IMR-90 (cell line): Measurements from ENCODE around the gene HOXA7. TPM values are rescaled to one million over a fixed set of nuclear protein-coding genes. Genes with fewer than 3 reads are reported as not detected.

Source experiments
- ATAC-seq: fragments of 200-7000 bp; cut with Tn5 transposase; 2 replicates; pipeline ENCODE4 v1.9.1; 2020; ENCODE audit warnings: low read depth, mild to moderate bottlenecking, moderate library complexity
- BruUV-seq: library from RNA; stranded (reverse); fragments of 400-500 nt; replicated peaks from 2 replicates; lab custom pipeline; 2021; lab: Mats Ljungman, UMichigan
- CTCF ChIA-PET: fragments of 300-600 bp; formaldehyde crosslinking; extraction: SDS; loops from one replicate; lab custom pipeline; 2021; ENCODE audit warnings: antibody characterized with exemption; lab: Yijun Ruan, JAX
- POLR2A ChIA-PET: fragments of 300-600 bp; sonication (Branson Sonifier 250); formaldehyde crosslinking; loops from one replicate; lab custom pipeline; 2022; ENCODE audit warnings: antibody characterized with exemption; ENCODE audit not compliant: unreplicated experiment; lab: Charles Lee
- DNase-seq: peaks from one replicate; pipeline ENCODE4 v3.0.0; 2013
- H2AFZ ChIP-seq: replicated peaks from 2 replicates; pipeline ENCODE3; 2013; ENCODE audit warnings: low read length, mild to moderate bottlenecking; ENCODE audit not compliant: poor library complexity
- H2AK5ac ChIP-seq: 2 replicates; pipeline ENCODE4 v1.6.1; 2013; ENCODE audit warnings: low read depth, low read length, inconsistent platforms
- H2AK9ac ChIP-seq: replicated peaks from 2 replicates; pipeline ENCODE3; 2013; ENCODE audit warnings: mild to moderate bottlenecking, low read depth, low read length, moderate library complexity; ENCODE audit not compliant: poor library complexity
- H2BK120ac ChIP-seq: 2 replicates; pipeline ENCODE4 v1.6.1; 2013; ENCODE audit warnings: low read depth, low read length, inconsistent platforms
- H2BK15ac ChIP-seq: 3 replicates; pipeline ENCODE4 v1.6.1; 2013; ENCODE audit warnings: low read depth, low read length, inconsistent platforms
- H2BK20ac ChIP-seq: 2 replicates; pipeline ENCODE4 v1.6.1; 2013; ENCODE audit warnings: low read depth, mild to moderate bottlenecking, inconsistent platforms, low read length, moderate library complexity
- H2BK5ac ChIP-seq: 2 replicates; pipeline ENCODE4 v1.6.1; 2013; ENCODE audit warnings: mild to moderate bottlenecking, low read depth, low read length, inconsistent platforms; ENCODE audit not compliant: poor library complexity, severe bottlenecking
- H3K14ac ChIP-seq: replicated peaks from 2 replicates; pipeline ENCODE4 v1.6.1; 2013; ENCODE audit warnings: low read depth, low read length, inconsistent platforms
- H3K18ac ChIP-seq: 2 replicates; pipeline ENCODE4 v1.6.1; 2013; ENCODE audit warnings: low read depth, low read length, control low read depth
- H3K23ac ChIP-seq: 2 replicates; pipeline ENCODE4 v1.6.1; 2013; ENCODE audit warnings: low read depth, low read length, inconsistent platforms
- H3K27ac ChIP-seq: 2 replicates; pipeline ENCODE4 v1.5.1; 2013; ENCODE audit warnings: mild to moderate bottlenecking, control low read depth, low read length; ENCODE audit not compliant: insufficient read depth
- H3K27me3 ChIP-seq: 2 replicates; pipeline ENCODE4 v1.6.1; 2013; ENCODE audit warnings: low read length; ENCODE audit not compliant: control insufficient read depth, insufficient read depth
- H3K36me3 ChIP-seq: 2 replicates; pipeline ENCODE4 v1.6.1; 2013; ENCODE audit warnings: low read length, mixed read lengths; ENCODE audit not compliant: control insufficient read depth, insufficient read depth
- H3K4ac ChIP-seq: 2 replicates; pipeline ENCODE4 v1.6.1; 2013; ENCODE audit warnings: low read depth, low read length, inconsistent platforms
- H3K4me1 ChIP-seq: 2 replicates; pipeline ENCODE4 v1.6.1; 2013; ENCODE audit warnings: low read length, mixed read lengths; ENCODE audit not compliant: control insufficient read depth, insufficient read depth
- H3K4me2 ChIP-seq: 2 replicates; pipeline ENCODE4 v1.6.1; 2013; ENCODE audit warnings: low read depth, mild to moderate bottlenecking, control low read depth, low read length, moderate library complexity
- H3K4me3 ChIP-seq: 2 replicates; pipeline ENCODE4 v1.5.1; 2013; ENCODE audit warnings: low read depth, mild to moderate bottlenecking, control low read depth, low read length, moderate library complexity; ENCODE audit not compliant: insufficient read depth
- H3K56ac ChIP-seq: 2 replicates; pipeline ENCODE4 v1.6.1; 2013; ENCODE audit warnings: low read length, inconsistent platforms; ENCODE audit not compliant: insufficient read depth; ENCODE audit errors: extremely low read depth
- H3K79me1 ChIP-seq, 2 experiments: 2 replicates each; pipeline ENCODE4 v1.6.1; 2013; ENCODE audit warnings: low read length in 2 of 2, inconsistent platforms in 1 of 2, low read depth in 1 of 2
- H3K9ac ChIP-seq: 2 replicates; pipeline ENCODE4 v1.6.1; 2013; ENCODE audit warnings: low read depth, low read length, control low read depth
- H3K9me1 ChIP-seq: 2 replicates; pipeline ENCODE4 v1.6.1; 2013; ENCODE audit warnings: low read length, inconsistent platforms; ENCODE audit not compliant: insufficient read depth
- H3K9me3 ChIP-seq: 2 replicates; pipeline ENCODE4 v1.6.1; 2013; ENCODE audit warnings: low read length; ENCODE audit not compliant: control insufficient read depth, insufficient read depth
- H4K20me1 ChIP-seq: 2 replicates; pipeline ENCODE4 v1.6.1; 2013; ENCODE audit warnings: low read length, inconsistent platforms; ENCODE audit not compliant: insufficient read depth
- H4K5ac ChIP-seq: 2 replicates; pipeline ENCODE4 v1.6.1; 2013; ENCODE audit warnings: mild to moderate bottlenecking, low read depth, low read length, control low read depth
- H4K8ac ChIP-seq, 2 experiments: 2 replicates each; pipeline ENCODE4 v1.6.1; 2013; ENCODE audit warnings: low read depth in 2 of 2, low read length in 2 of 2, control low read depth in 1 of 2, inconsistent platforms in 1 of 2
- H4K91ac ChIP-seq: 2 replicates; pipeline ENCODE4 v1.6.1; 2013; ENCODE audit warnings: low read depth, low read length, inconsistent platforms; ENCODE audit not compliant: insufficient read depth
- CEBPB ChIP-seq: IDR thresholded peaks from 2 replicates; pipeline ENCODE4 v1.6.1; 2012; ENCODE audit warnings: low read depth, low read length, improper control_type of control experiment
- FOS ChIP-seq: fragments of 150-350 bp; IDR thresholded peaks from 2 replicates; pipeline ENCODE4 v1.6.1; 2016; ENCODE audit warnings: low read depth, low read length
- MAFK ChIP-seq: IDR thresholded peaks from 2 replicates; pipeline ENCODE4 v1.6.1; 2012; ENCODE audit warnings: low read depth, low read length, improper control_type of control experiment
- NFE2L2 ChIP-seq: fragments of 150-350 bp; IDR thresholded peaks from 2 replicates; pipeline ENCODE4 v1.6.1; 2016; ENCODE audit warnings: low read depth, mild to moderate bottlenecking, low read length
- RFX5 ChIP-seq: IDR thresholded peaks from 2 replicates; pipeline ENCODE4 v1.8.0; 2012; ENCODE audit warnings: low read depth, mild to moderate bottlenecking, low read length, moderate library complexity
- WGBS, 2 experiments: methylation state at CpG; one replicate each; pipeline versions ENCODE4 v1.1.5 to v1.1.7; 2013; ENCODE audit warnings: missing lambda C conversion rate in 2 of 2; ENCODE audit not compliant: insufficient read length in 1 of 2; ENCODE audit errors: extremely low coverage in 2 of 2; 5-methylcytosine and 5-hydroxymethylcytosine counted together
- dilution Hi-C: fragments of 300-500 bp; cut with HindIII; formaldehyde crosslinking; loops from one replicate; pipeline ENCODE4 v1.14.3; 2018; ENCODE audit warnings: low sequenced_read_pairs; ENCODE audit not compliant: unreplicated experiment
- in situ Hi-C: fragments of 300-500 bp; cut with MboI; formaldehyde crosslinking; loops from 3 replicates; pipeline ENCODE4 v1.14.3; 2019; ENCODE audit warnings: low sequenced_read_pairs, inconsistent platforms, mixed read lengths
- intact Hi-C: fragments of 100-400 bp; cut with micrococcal nuclease; formaldehyde crosslinking; loops from 2 replicates; pipeline ENCODE4 v1.10.0; 2022
- polyA plus RNA-seq, 3 experiments: library from polyadenylated mRNA; depleted of rRNA; stranded (reverse); fragments of >200 nt; gene quantifications; 2 replicates each; pipeline ENCODE4 v1.2.3, GENCODE V29; 2012; ENCODE audit warnings: low replicate concordance in 1 of 3
- total RNA-seq: library from RNA; depleted of rRNA; stranded (reverse); fragments of >200 nt; gene quantifications from 2 replicates; pipeline ENCODE4 v1.2.3, GENCODE V29; 2012

HOXA7 gene
- total and polyA plus RNA-seq, 2 of the 4 experiments (the other 2 are of a cell fraction) = 0.18 to 1.7 TPM

- TF ChIP-seq MAFK = no peak
Measured at GRCh38 chr7:27111751-27112277, 44.7 kb downstream of the HOXA7 start (continued).

- H3K4me2 ChIP-seq = peak overlapping the region; percentile 98
- peak overlapping the region; percentile 80 for H3K14ac ChIP-seq
- H2AK5ac ChIP-seq = peak overlapping the region; percentile 45
- H3K4me1 ChIP-seq = peaks cover 27% of the 10 kb centered on the region
- no TSS peak for BruUV-seq
- H3K27ac ChIP-seq = peak overlapping the region; percentile 98
- TF ChIP-seq NFE2L2 = no peak
- peak; percentile 79 for TF ChIP-seq FOS
- TF ChIP-seq CEBPB = 0 out of 2 replicates have a peak, but pooled peaks have one; percentile 0
- no peak for TF ChIP-seq RFX5
- peaks cover 13% of the 10 kb centered on the region; the same call in 1 of the 2 replicates for H3K9me1 ChIP-seq
- peak overlapping the region; percentile 50; the same call in 1 of the 2 replicates for H3K56ac ChIP-seq
- peak overlapping the region; percentile 95 for H3K9ac ChIP-seq
- peak overlapping the region; percentile 45; the same call in 2 of the 3 replicates for H2BK15ac ChIP-seq
- in situ Hi-C loops = no loop called here
- peak overlapping the region; percentile 58 for H4K5ac ChIP-seq
- H3K36me3 ChIP-seq = peaks cover 12% of the 10 kb centered on the region; the same call in 1 of the 2 replicates
- H3K9me3 ChIP-seq = no peaks in the 10 kb centered on the region
- CTCF ChIA-PET = interaction anchor here (0.8 to 1.4 kb wide), 4 partner anchors 13 to 412 kb away, joined by 3 to 9 read pairs (median 4); no protein-coding TSS in a partner anchor
- H4K20me1 ChIP-seq = peaks cover 16% of the 10 kb centered on the region
- peak overlapping the region; percentile 67 for H2BK120ac ChIP-seq
- H3K23ac ChIP-seq = peak overlapping the region; percentile 92
- H4K91ac ChIP-seq = peak overlapping the region; percentile 68
- peak overlapping the region; percentile 68 for H2BK20ac ChIP-seq
- no peaks in the 10 kb centered on the region for H3K27me3 ChIP-seq
- intact Hi-C loops = no loop called here
- H3K79me1 ChIP-seq = peaks cover 0 to 34% of the 10 kb centered on the region in 2 experiments; a peak in 2 of 4 replicates
- peak overlapping the region; percentile 29 to 47; a peak in 3 of 4 replicates for H4K8ac ChIP-seq
- H2AFZ ChIP-seq = peak overlapping the region; percentile 81
- POLR2A ChIA-PET = interaction anchor here (0.6 to 1.1 kb wide), 3 partner anchors 8 to 14 kb away, joined by 3 to 10 read pairs (median 3); no protein-coding TSS in a partner anchor
- no peak overlapping the region; the same call in 1 of the 2 replicates for H3K4me3 ChIP-seq
- peak; percentile 92 for DNase-seq
- no CpG with 5 or more reads among the region's 6 CpGs for WGBS, 2 experiments
- H3K4ac ChIP-seq = peak overlapping the region; percentile 85
- peak overlapping the region; percentile 68 for H3K18ac ChIP-seq
- dilution Hi-C loops = no loop called here
- peak overlapping the region; percentile 92 for H2BK5ac ChIP-seq
- ATAC-seq = no peak
- H2AK9ac ChIP-seq = peak overlapping the region; percentile 79
Measured at GRCh38 chr7:27111042-27111750, 45.3 kb downstream of the HOXA7 start.
